SK-N-SH treated with all-trans-retinoic acid at 6 μM for 48 hours (cell line): ENCODE measurements around the gene TBC1D2B.

Source experiments
- ARNTL ChIP-seq: fragments of 450-650 bp; formaldehyde crosslinking; IDR thresholded peaks from 2 replicates; pipeline ENCODE4 v1.5.0; 2020; ENCODE audit warnings: low read depth, mild to moderate bottlenecking, moderate library complexity, borderline replicate concordance
- ESRRG ChIP-seq: fragments of 250-450 bp; sonication (Bioruptor Pico); IDR thresholded peaks from 2 replicates; pipeline ENCODE4 v1.6.1; 2021; ENCODE audit warnings: mild to moderate bottlenecking
- ISL1 ChIP-seq: fragments of 250-450 bp; sonication (Bioruptor Pico); IDR thresholded peaks from 2 replicates; pipeline ENCODE4 v2.1.2; 2022; ENCODE audit warnings: mild to moderate bottlenecking, moderate library complexity
- RARB ChIP-seq: fragments of 250-450 bp; sonication (Bioruptor Pico); IDR thresholded peaks from 2 replicates; pipeline ENCODE4 v1.8.0; 2021; ENCODE audit warnings: mild to moderate bottlenecking, moderate library complexity
- TOX ChIP-seq: fragments of 250-450 bp; sonication (Bioruptor Pico); IDR thresholded peaks from 2 replicates; pipeline ENCODE4 v1.8.0; 2021; ENCODE audit warnings: mild to moderate bottlenecking, moderate library complexity, borderline replicate concordance
- ZC3H10 ChIP-seq: fragments of 250-450 bp; sonication (Bioruptor Pico); IDR thresholded peaks from 2 replicates; pipeline ENCODE4 v1.5.1; 2021; ENCODE audit warnings: mild to moderate bottlenecking, moderate library complexity
- ZFP3 ChIP-seq: fragments of 250-450 bp; sonication (Bioruptor Pico); IDR thresholded peaks from 2 replicates; pipeline ENCODE4 v1.5.0; 2020; ENCODE audit warnings: mild to moderate bottlenecking, moderate library complexity
- ZFP30 ChIP-seq: fragments of 450-650 bp; formaldehyde crosslinking; IDR thresholded peaks from 2 replicates; pipeline ENCODE4 v1.5.0; 2022; ENCODE audit warnings: mild to moderate bottlenecking, moderate library complexity
- ZNF565 ChIP-seq: fragments of 450-650 bp; formaldehyde crosslinking; conservative IDR thresholded peaks from 2 replicates; pipeline ENCODE4 v1.5.0; 2020; ENCODE audit warnings: low read depth, mild to moderate bottlenecking, moderate library complexity
- ZNF70 ChIP-seq: fragments of 450-650 bp; formaldehyde crosslinking; IDR thresholded peaks from 2 replicates; pipeline ENCODE4 v1.5.0; 2020; ENCODE audit warnings: mild to moderate bottlenecking, moderate library complexity
- TF ChIP-seq, protein P1 (sequence below): fragments of 250-450 bp; sonication (Bioruptor Pico); IDR thresholded peaks from 2 replicates; pipeline ENCODE4 v1.8.0; 2020; ENCODE audit warnings: mild to moderate bottlenecking, moderate library complexity, borderline replicate concordance
- TF ChIP-seq, protein P2 (sequence below): fragments of 250-450 bp; sonication (Bioruptor Pico); IDR thresholded peaks from 2 replicates; pipeline ENCODE4 v1.5.1; 2020; ENCODE audit warnings: low read depth, mild to moderate bottlenecking, moderate library complexity
- TF ChIP-seq, protein P3 (sequence below): fragments of 250-450 bp; sonication (Bioruptor Pico); IDR thresholded peaks from 2 replicates; pipeline ENCODE4 v1.5.0; 2020; ENCODE audit warnings: mild to moderate bottlenecking, moderate library complexity

DNA sequence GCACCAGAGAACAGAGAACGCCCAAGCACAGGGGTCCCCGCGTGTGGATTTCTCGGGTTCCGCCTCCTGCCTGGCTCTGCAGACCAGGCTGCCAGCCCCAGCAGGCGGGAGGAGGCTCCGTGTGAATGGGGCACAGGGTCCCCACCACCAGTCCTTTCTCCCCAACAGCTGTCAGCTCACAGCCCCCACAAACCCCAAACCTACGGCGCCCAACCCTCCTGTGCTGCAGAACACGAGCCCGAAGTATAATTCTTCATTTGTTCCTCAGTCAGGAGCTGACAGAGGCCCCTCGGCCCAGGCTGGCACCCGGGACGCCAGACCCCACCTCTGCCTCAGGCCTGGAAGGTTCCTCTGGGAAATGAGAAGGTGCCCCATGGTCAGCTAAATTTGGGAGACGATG is 78.0 kb downstream of the TBC1D2B start:
- TF ChIP-seq ZC3H10 (CRISPR knock-in tag) (no peak), RARB (CRISPR knock-in tag) (no peak), ARNTL (CRISPR knock-in tag) (no peak), ZNF565 (CRISPR knock-in tag) (no peak), ESRRG (no peak), ZFP30 (CRISPR knock-in tag) (no peak), ZNF70 (CRISPR knock-in tag) (no peak), ZFP3 (CRISPR knock-in tag) (no peak), ISL1 (CRISPR knock-in tag) (no peak), TOX (CRISPR knock-in tag) (no peak)
- TF ChIP-seq, protein P1, sequence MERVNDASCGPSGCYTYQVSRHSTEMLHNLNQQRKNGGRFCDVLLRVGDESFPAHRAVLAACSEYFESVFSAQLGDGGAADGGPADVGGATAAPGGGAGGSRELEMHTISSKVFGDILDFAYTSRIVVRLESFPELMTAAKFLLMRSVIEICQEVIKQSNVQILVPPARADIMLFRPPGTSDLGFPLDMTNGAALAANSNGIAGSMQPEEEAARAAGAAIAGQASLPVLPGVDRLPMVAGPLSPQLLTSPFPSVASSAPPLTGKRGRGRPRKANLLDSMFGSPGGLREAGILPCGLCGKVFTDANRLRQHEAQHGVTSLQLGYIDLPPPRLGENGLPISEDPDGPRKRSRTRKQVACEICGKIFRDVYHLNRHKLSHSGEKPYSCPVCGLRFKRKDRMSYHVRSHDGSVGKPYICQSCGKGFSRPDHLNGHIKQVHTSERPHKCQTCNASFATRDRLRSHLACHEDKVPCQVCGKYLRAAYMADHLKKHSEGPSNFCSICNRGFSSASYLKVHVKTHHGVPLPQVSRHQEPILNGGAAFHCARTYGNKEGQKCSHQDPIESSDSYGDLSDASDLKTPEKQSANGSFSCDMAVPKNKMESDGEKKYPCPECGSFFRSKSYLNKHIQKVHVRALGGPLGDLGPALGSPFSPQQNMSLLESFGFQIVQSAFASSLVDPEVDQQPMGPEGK (CRISPR knock-in tag), result no peak
- TF ChIP-seq, protein P2, sequence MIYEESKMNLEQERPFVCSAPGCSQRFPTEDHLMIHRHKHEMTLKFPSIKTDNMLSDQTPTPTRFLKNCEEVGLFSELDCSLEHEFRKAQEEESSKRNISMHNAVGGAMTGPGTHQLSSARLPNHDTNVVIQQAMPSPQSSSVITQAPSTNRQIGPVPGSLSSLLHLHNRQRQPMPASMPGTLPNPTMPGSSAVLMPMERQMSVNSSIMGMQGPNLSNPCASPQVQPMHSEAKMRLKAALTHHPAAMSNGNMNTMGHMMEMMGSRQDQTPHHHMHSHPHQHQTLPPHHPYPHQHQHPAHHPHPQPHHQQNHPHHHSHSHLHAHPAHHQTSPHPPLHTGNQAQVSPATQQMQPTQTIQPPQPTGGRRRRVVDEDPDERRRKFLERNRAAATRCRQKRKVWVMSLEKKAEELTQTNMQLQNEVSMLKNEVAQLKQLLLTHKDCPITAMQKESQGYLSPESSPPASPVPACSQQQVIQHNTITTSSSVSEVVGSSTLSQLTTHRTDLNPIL, result no peak
- TF ChIP-seq, protein P3, sequence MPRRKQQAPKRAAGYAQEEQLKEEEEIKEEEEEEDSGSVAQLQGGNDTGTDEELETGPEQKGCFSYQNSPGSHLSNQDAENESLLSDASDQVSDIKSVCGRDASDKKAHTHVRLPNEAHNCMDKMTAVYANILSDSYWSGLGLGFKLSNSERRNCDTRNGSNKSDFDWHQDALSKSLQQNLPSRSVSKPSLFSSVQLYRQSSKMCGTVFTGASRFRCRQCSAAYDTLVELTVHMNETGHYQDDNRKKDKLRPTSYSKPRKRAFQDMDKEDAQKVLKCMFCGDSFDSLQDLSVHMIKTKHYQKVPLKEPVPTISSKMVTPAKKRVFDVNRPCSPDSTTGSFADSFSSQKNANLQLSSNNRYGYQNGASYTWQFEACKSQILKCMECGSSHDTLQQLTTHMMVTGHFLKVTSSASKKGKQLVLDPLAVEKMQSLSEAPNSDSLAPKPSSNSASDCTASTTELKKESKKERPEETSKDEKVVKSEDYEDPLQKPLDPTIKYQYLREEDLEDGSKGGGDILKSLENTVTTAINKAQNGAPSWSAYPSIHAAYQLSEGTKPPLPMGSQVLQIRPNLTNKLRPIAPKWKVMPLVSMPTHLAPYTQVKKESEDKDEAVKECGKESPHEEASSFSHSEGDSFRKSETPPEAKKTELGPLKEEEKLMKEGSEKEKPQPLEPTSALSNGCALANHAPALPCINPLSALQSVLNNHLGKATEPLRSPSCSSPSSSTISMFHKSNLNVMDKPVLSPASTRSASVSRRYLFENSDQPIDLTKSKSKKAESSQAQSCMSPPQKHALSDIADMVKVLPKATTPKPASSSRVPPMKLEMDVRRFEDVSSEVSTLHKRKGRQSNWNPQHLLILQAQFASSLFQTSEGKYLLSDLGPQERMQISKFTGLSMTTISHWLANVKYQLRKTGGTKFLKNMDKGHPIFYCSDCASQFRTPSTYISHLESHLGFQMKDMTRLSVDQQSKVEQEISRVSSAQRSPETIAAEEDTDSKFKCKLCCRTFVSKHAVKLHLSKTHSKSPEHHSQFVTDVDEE (CRISPR knock-in tag), result no peak
